Esophagus muscularis mucosa (tissue), 4 donors: ENCODE data around the gene CLTC. TPM values are rescaled to one million over a fixed set of nuclear protein-coding genes. Genes with fewer than 3 reads are reported as not detected.

ENCODE experiments used
- DNase-seq: peaks from one replicate; pipeline ENCODE4 v3.0.0-alpha.2; 2017; ENCODE audit errors: extremely low spot score
- H3K27ac ChIP-seq, 4 donors: fragments of 200-600 bp; sonication (generic); replicated peaks in 1 of 4; 1 replicate in 3 of 4; 2 replicates in 1 of 4; pipeline ENCODE4 v1.5.1; 2016 to 2019; ENCODE audit warnings: mild to moderate bottlenecking in 1 of 4
- H3K27me3 ChIP-seq, 4 donors: fragments of 200-600 bp; sonication (generic); one replicate each; pipeline versions ENCODE4 v1.5.1 to v1.6.0; 2016 to 2019
- H3K36me3 ChIP-seq, 4 donors: fragments of 200-600 bp; sonication (generic); one replicate each; pipeline ENCODE4 v1.5.1; 2016 to 2019
- H3K4me1 ChIP-seq, 4 donors: fragments of 200-600 bp; sonication (generic); one replicate each; pipeline ENCODE4 v1.5.1; 2016 to 2019
- H3K4me3 ChIP-seq, 4 donors: fragments of 200-600 bp; sonication (generic); 1 replicate in 2 of 4; 2 replicates in 2 of 4; pipeline ENCODE4 v1.5.1; 2016 to 2019; ENCODE audit warnings: mild to moderate bottlenecking in 4 of 4, moderate library complexity in 1 of 4
- H3K9me3 ChIP-seq, 4 donors: fragments of 200-600 bp; sonication (generic); 1 replicate in 3 of 4; 2 replicates in 1 of 4; pipeline ENCODE4 v1.5.1; 2016 to 2019
- CTCF ChIP-seq, 3 experiments: fragments of 200-600 bp in 2 of 3; fragments of 450-650 bp in 1 of 3; sonication (generic) in 2 of 3; IDR thresholded peaks; one replicate each; pipeline ENCODE4 v1.5.1; 2017 to 2019; ENCODE audit warnings: antibody characterized with exemption in 3 of 3, mild to moderate bottlenecking in 2 of 3, moderate library complexity in 1 of 3
- EP300 ChIP-seq: sonication (generic); formaldehyde crosslinking; IDR thresholded peaks from one replicate; pipeline ENCODE4 v1.6.1; 2017; ENCODE audit warnings: antibody characterized with exemption
- POLR2A ChIP-seq: fragments of 450-650 bp; IDR thresholded peaks from one replicate; pipeline ENCODE4 v1.6.1; 2017; ENCODE audit warnings: antibody characterized with exemption, moderate library complexity, mild to moderate bottlenecking, low read depth
- POLR2AphosphoS5 ChIP-seq, 2 donors: sonication (generic); formaldehyde crosslinking; IDR thresholded peaks; one replicate each; pipeline ENCODE4 v1.6.1; 2017; ENCODE audit warnings: antibody characterized with exemption in 2 of 2
- WGBS: methylation state at CpG from one replicate; pipeline ENCODE4 v1.1.5; 2018; 5-methylcytosine and 5-hydroxymethylcytosine counted together
- intact Hi-C: fragments of 100-400 bp; cut with DNase I; formaldehyde crosslinking; loops from one replicate; pipeline ENCODE4 v1.15.1; 2023
- total RNA-seq, 4 donors: library from RNA; depleted of rRNA; stranded (reverse); fragments of >200 nt; gene quantifications; one replicate each; pipeline versions ENCODE4 v1.1.0 to v1.2.1, GENCODE V29; 2016

Gene CLTC
- total RNA-seq, 4 donors from 2014 or later: 206 to 283 (median 252) TPM

- intact Hi-C loops: no loop called here
- TF ChIP-seq CTCF (IDR thresholded peaks at IDR 0.05): no peak
- no peaks in the 10 kb centered on the region for H3K27me3 ChIP-seq
- peaks cover 56 to 71% (median 69%) of the 10 kb centered on the region in 4 donors for H3K4me1 ChIP-seq
- DNase-seq: no peak
- H3K27ac ChIP-seq: peak overlapping the region in 3 of 4 donors; percentile 17 to 99 (median 31)
- no peaks in the 10 kb centered on the region for H3K9me3 ChIP-seq
- 25% methylated on average over 4 of the region's 4 CpGs for WGBS
- no peaks in the 10 kb centered on the region for H3K36me3 ChIP-seq
- H3K4me3 ChIP-seq: peak overlapping the region; percentile 95 to 98 (median 96)
These were observed 2.1 kb downstream of the CLTC start for GRCh38 chr17:59621771-59622170.

- Histone ChIP-seq H3K27ac (peak overlapping the region in 2 of 4 donors; percentile 17 to 99), H3K27me3 (no peaks in the 10 kb centered on the region), H3K36me3 (no peaks in the 10 kb centered on the region), H3K4me1 (peaks cover 57 to 77% (median 76%) of the 10 kb centered on the region in 4 donors), H3K4me3 (no peak overlapping the region), H3K9me3 (no peaks in the 10 kb centered on the region)
- intact Hi-C loops: no loop called here
- TF ChIP-seq POLR2A: no peak
- TF ChIP-seq POLR2AphosphoS5 (IDR thresholded peaks at IDR 0.05): no peak
- no peak for TF ChIP-seq CTCF (IDR thresholded peaks at IDR 0.05)
- no peak for TF ChIP-seq EP300
- 45% methylated on average over 2 of the region's 2 CpGs for WGBS
- no peak for DNase-seq
These were observed 3.5 kb downstream of the CLTC start for GRCh38 chr17:59623151-59623550.

GRCh38 chr17:59626756-59627155 lies 7.1 kb downstream of the CLTC start:
- no peaks in the 10 kb centered on the region for H3K27me3 ChIP-seq
- TF ChIP-seq POLR2AphosphoS5 (IDR thresholded peaks at IDR 0.05): no peak
- no peak for TF ChIP-seq EP300
- TF ChIP-seq POLR2A: no peak
- TF ChIP-seq CTCF (IDR thresholded peaks at IDR 0.05): no peak
- no peak overlapping the region for H3K4me3 ChIP-seq
- no peak for DNase-seq
- peaks cover 61 to 100% (median 97%) of the 10 kb centered on the region in 4 donors for H3K4me1 ChIP-seq
- H3K27ac ChIP-seq: peak overlapping the region in 3 of 4 donors; percentile 23 to 48 (median 46)
- H3K9me3 ChIP-seq: no peaks in the 10 kb centered on the region
- intact Hi-C loops: no loop called here
- no peaks in the 10 kb centered on the region for H3K36me3 ChIP-seq
- WGBS: 91% methylated on average over 5 of the region's 5 CpGs

GRCh38 chr17:59627274-59627673 lies 7.6 kb downstream of the CLTC start:
- no peaks in the 10 kb centered on the region for H3K36me3 ChIP-seq
- no peaks in the 10 kb centered on the region for H3K9me3 ChIP-seq
- TF ChIP-seq POLR2AphosphoS5 (IDR thresholded peaks at IDR 0.05) (no peak), EP300 (no peak), CTCF (IDR thresholded peaks at IDR 0.05) (no peak), POLR2A (no peak)
- peak overlapping the region in 1 of 4 donors; percentile 11 for H3K4me3 ChIP-seq
- peaks cover 57 to 97% (median 95%) of the 10 kb centered on the region in 4 donors for H3K4me1 ChIP-seq
- intact Hi-C loops: no loop called here
- DNase-seq: no peak
- peak overlapping the region; percentile 26 to 48 (median 46) for H3K27ac ChIP-seq
- H3K27me3 ChIP-seq: no peaks in the 10 kb centered on the region
- 61% methylated on average over 3 of the region's 3 CpGs for WGBS

- Histone ChIP-seq H3K36me3 (no peaks in the 10 kb centered on the region), H3K27me3 (no peaks in the 10 kb centered on the region), H3K4me3 (peak overlapping the region in 1 of 4 donors; percentile 11), H3K4me1 (peaks cover 52 to 97% (median 95%) of the 10 kb centered on the region in 4 donors), H3K27ac (peak overlapping the region in 3 of 4 donors; percentile 26 to 48 (median 46)), H3K9me3 (no peaks in the 10 kb centered on the region)
- intact Hi-C loops: no loop called here
- no peak for DNase-seq
- WGBS: 25% methylated on average over 2 of the region's 2 CpGs
- no peak for TF ChIP-seq POLR2A
- TF ChIP-seq EP300: no peak
- no peak for TF ChIP-seq POLR2AphosphoS5 (IDR thresholded peaks at IDR 0.05)
- no peak for TF ChIP-seq CTCF (IDR thresholded peaks at IDR 0.05)
These were observed 8.1 kb downstream of the CLTC start for GRCh38 chr17:59627770-59628171.
